ENCODE data around the gene PRELID1.

Gene PRELID1

DNA sequence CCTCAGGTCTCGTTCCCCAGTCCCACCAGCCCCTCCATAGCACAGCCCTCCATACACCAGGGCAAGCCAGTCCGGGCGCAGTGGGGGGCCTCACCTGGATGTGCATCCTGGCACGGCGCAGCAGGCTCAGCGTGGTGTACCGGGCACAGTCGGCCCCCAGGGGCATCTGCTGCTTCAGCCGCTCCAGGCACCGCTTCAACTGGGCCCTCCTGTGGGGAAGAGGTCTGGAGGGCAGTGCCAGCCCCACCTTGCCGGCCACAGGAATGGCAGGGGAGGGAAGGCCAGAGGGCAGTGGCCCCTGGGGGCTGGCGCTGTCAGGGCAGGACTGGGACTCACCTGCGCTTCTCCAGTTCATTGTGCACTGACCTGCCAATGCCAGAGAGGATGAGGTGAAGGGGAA is 6.7 kb downstream of the PRELID1 start:
- ChIA-PET POLR2A (interaction anchor here (0.6 to 1.9 kb wide), 6 partner anchors 9 to 145 kb away, joined by 3 to 13 read pairs (median 5); partner anchors contain the start of genes GRK6 and LMAN2), CTCF (interaction anchor here (0.6 to 3.0 kb wide), 18 partner anchors 9 to 200 kb away, joined by 3 to 35 read pairs (median 5); partner anchors contain the start of genes LMAN2 and PRR7)
- DNase-seq (ENCODE audit: extremely low spot score) = no peak
- TF ChIP-seq HDGF (IDR thresholded peaks at IDR 0.05; ENCODE audit: borderline replicate concordance) = no peak
- TF ChIP-seq L3MBTL2 (conservative IDR thresholded peaks at IDR 0.05) = no peak
- no peak for TF ChIP-seq FOXA1 (IDR thresholded peaks at IDR 0.05)
- no peak for TF ChIP-seq FOXM1 (IDR thresholded peaks at IDR 0.05; ENCODE audit: borderline replicate concordance)
- TF ChIP-seq SP1 (IDR thresholded peaks at IDR 0.05) = no peak

DNA sequence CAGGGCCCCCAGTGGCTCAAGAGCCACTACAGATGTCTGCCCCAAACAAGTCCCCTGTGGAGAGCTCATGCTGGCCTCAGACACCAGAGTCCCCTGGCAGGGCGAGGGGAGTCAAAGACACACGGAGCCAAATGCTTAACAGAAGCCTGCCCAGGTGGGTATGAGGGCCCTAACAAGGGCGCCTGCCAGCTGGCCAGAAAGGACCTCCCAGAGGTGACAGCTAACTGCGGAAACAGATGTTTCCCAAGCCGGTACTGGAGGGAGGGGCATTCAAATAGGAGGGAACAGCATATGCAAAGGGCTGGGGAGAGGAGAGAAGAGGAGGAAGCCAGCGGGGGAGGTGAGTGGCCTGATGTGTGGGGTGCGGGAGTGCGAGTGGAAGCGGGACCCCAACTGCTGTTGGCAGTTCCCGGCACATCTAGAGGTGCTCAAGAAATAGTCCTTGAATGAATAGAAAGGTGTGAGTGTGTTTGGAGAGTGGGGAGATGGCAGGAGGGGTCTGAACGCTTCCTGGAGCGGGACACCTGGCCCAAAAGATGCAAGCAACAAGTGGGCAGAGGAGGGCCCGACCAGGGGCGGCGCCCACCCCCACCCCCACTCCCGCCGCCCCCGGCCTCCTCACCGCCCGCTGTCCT is 7.3 kb downstream of the PRELID1 start:
- TF ChIP-seq ZNF384 (IDR thresholded peaks at IDR 0.05) = no peak
- TF ChIP-seq L3MBTL2 (conservative IDR thresholded peaks at IDR 0.05) = no peak
- no peak for TF ChIP-seq ARNT (IDR thresholded peaks at IDR 0.05)
- no peak for TF ChIP-seq FOXA1 (IDR thresholded peaks at IDR 0.05)
- no peak for TF ChIP-seq BHLHE40 (IDR thresholded peaks at IDR 0.05; ENCODE audit: borderline replicate concordance)
- TF ChIP-seq NFRKB (IDR thresholded peaks at IDR 0.05) = no peak
- TF ChIP-seq SUZ12 (IDR thresholded peaks at IDR 0.05) = no peak
- no peak for TF ChIP-seq ELF4 (IDR thresholded peaks at IDR 0.05)
- DNase-seq (ENCODE audit: extremely low spot score) = no peak
- ChIA-PET POLR2A (interaction anchor here (1.1 to 1.9 kb wide), 4 partner anchors 9 to 144 kb away, joined by 4 to 13 read pairs (median 6); partner anchors contain the start of gene LMAN2), CTCF (interaction anchor here (1.1 to 3.0 kb wide), 9 partner anchors 8 to 197 kb away, joined by 3 to 35 read pairs (median 6); partner anchors contain the start of gene PRR7)

DNA sequence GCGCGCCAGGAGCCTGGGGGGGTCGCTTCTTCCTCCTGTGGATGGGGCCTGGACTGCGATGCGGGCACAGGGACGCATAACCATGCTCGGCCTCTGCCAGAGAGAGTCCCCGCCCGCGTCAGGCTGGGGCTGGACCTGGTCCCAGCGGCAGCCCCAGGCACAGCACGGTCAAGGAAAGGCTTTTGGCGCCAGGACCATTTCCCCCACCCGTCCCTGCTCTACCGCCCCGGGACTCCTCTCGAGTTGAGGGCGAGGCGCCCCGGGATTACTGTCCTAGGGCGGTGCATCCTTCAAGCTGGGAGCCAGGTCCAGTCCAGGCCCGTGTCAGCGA is 7.8 kb downstream of the PRELID1 start:
- ChIA-PET POLR2A (interaction anchor here (1.4 to 2.3 kb wide), 3 partner anchors 8 to 79 kb away, joined by 5 to 10 read pairs (median 7); partner anchors contain the start of genes PRELID1 and RAB24), CTCF (interaction anchor here (2.4 to 3.0 kb wide), 2 partner anchors 12 to 59 kb away, joined by 10 to 35 read pairs; no protein-coding TSS in a partner anchor)
- TF ChIP-seq BHLHE40 (IDR thresholded peaks at IDR 0.05; ENCODE audit: borderline replicate concordance) = no peak
- TF ChIP-seq L3MBTL2 (conservative IDR thresholded peaks at IDR 0.05) = no peak
- no peak for TF ChIP-seq LEF1 (IDR thresholded peaks at IDR 0.05; ENCODE audit: borderline replicate concordance)
- DNase-seq (ENCODE audit: extremely low spot score) = no peak

DNA sequence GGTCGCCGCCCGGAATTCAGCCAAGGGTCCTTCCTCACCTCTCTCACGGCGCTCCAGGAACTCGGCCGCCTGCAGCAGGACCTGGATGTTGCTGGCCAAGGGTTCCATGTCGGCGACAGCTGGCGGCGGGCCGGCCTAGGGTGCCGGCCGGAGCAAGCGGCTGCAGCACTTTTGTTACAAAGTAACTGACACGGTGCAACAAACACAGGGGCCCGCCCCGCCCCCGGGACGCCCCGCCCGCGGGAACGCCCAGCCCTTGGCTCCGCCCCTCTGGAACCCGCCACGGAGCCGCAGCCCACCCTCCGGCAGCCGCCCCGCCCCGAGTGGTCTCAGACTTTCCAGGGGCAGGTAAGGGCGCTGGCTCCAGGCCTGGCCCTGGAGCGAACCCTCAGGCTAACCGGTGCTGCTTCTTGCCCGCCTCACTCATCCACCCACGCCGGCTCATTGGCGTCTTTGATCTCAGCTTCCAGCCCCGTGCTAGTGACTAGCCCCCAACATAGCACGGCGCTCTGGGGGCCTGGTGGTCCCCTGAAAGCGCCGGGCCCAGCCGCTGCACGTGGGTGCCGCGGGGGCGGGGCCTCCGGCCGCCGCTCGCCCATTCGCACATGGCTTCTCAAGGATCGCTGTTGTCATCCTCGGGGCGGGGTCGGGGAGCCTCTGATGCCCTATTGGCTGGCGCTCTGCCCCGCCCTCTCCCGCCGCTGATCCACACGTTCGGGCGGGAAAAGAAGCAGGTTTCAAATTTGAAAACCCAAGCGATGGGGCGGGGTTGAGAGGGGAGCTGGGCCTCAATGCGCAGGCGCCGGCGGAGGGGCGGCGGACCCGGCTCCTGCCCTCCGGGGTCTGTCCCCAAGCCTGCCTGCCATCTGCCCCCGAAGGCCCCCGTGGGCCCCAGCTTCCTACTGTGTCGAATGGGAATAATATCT is 8.4 kb downstream of the PRELID1 start, which contains the start of gene MXD3:
MXD3 (minus strand) TSS at position 176 of the 926 bp plus-strand sequence; CDS start at position 108, 68 bp downstream.
- peak; percentile 98 for DNase-seq (ENCODE audit: extremely low spot score)
- POLR2A ChIA-PET = interaction anchor here (0.8 to 2.3 kb wide), 15 partner anchors 9 to 281 kb away, joined by 3 to 10 read pairs (median 5); partner anchors contain the start of genes GRK6, LMAN2, PRELID1 and RAB24
- TF ChIP-seq BHLHE40 (IDR thresholded peaks at IDR 0.05; ENCODE audit: borderline replicate concordance) = no peak
- TF ChIP-seq NFRKB (IDR thresholded peaks at IDR 0.05) = no peak
- no peak for TF ChIP-seq CTBP1 (IDR thresholded peaks at IDR 0.05; ENCODE audit: borderline replicate concordance)
- no peak for TF ChIP-seq SUZ12 (IDR thresholded peaks at IDR 0.05)
- no peak for TF ChIP-seq ELF4 (IDR thresholded peaks at IDR 0.05)
- TF ChIP-seq, protein P1, sequence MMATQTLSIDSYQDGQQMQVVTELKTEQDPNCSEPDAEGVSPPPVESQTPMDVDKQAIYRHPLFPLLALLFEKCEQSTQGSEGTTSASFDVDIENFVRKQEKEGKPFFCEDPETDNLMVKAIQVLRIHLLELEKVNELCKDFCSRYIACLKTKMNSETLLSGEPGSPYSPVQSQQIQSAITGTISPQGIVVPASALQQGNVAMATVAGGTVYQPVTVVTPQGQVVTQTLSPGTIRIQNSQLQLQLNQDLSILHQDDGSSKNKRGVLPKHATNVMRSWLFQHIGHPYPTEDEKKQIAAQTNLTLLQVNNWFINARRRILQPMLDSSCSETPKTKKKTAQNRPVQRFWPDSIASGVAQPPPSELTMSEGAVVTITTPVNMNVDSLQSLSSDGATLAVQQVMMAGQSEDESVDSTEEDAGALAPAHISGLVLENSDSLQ (IDR thresholded peaks at IDR 0.05) = no peak
- TF ChIP-seq HDGF (IDR thresholded peaks at IDR 0.05; ENCODE audit: borderline replicate concordance) = no peak
- no peak; the same call in 1 of the 2 replicates for TF ChIP-seq LEF1 (IDR thresholded peaks at IDR 0.05; ENCODE audit: borderline replicate concordance)
- no peak for TF ChIP-seq TARDBP (IDR thresholded peaks at IDR 0.05)
- no peak for TF ChIP-seq ARNT (IDR thresholded peaks at IDR 0.05)
- no peak for TF ChIP-seq FOXA1 (IDR thresholded peaks at IDR 0.05)
- no peak for TF ChIP-seq ZNF384 (IDR thresholded peaks at IDR 0.05)
- peak; percentile 95 for TF ChIP-seq FOXM1 (IDR thresholded peaks at IDR 0.05; ENCODE audit: borderline replicate concordance)
- TF ChIP-seq FOXK2 (IDR thresholded peaks at IDR 0.05) = no peak
- peak; percentile 92 for TF ChIP-seq L3MBTL2 (conservative IDR thresholded peaks at IDR 0.05)
- CTCF ChIA-PET = no interaction called here

DNA sequence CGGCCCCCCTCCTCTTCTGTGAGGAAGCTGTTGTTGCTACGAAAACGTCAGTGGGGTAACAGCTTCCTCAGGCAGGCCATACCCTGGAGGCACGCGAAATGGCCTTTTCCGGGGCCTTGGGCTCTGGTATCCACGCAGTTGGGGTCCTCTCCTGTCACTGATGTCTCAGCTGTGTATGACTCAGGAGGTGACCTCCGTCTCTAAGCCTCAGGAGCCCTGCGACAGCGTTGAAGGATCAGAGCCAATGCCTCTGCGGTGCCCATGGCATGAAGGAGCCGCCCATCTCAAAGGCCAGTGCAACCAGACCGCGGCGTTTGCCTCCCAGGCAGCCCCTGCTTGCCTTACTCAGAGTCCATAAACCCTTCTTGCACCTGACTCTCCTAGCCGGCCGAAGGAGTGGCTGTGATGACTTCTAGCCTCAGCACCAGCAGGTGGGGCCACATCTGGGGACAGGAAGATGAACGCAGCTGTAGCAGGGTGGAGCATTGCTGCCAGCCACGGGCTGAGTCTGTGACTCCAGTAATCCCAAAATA is 9.1 kb downstream of the PRELID1 start:
- DNase-seq (ENCODE audit: extremely low spot score) = peak; percentile 35
- TF ChIP-seq HDGF (IDR thresholded peaks at IDR 0.05; ENCODE audit: borderline replicate concordance) (0 out of 2 replicates have a peak, but pooled peaks have one; percentile 52), ARNT (IDR thresholded peaks at IDR 0.05) (no peak)
- ChIA-PET CTCF (interaction anchor here (0.9 kb wide), 1 partner anchor 91 kb away, joined by 3 read pairs; no protein-coding TSS in a partner anchor), POLR2A (interaction anchor here (0.8 to 2.3 kb wide), 15 partner anchors 9 to 280 kb away, joined by 3 to 10 read pairs (median 5); partner anchors contain the start of genes GRK6, LMAN2, PRELID1 and RAB24)

DNA sequence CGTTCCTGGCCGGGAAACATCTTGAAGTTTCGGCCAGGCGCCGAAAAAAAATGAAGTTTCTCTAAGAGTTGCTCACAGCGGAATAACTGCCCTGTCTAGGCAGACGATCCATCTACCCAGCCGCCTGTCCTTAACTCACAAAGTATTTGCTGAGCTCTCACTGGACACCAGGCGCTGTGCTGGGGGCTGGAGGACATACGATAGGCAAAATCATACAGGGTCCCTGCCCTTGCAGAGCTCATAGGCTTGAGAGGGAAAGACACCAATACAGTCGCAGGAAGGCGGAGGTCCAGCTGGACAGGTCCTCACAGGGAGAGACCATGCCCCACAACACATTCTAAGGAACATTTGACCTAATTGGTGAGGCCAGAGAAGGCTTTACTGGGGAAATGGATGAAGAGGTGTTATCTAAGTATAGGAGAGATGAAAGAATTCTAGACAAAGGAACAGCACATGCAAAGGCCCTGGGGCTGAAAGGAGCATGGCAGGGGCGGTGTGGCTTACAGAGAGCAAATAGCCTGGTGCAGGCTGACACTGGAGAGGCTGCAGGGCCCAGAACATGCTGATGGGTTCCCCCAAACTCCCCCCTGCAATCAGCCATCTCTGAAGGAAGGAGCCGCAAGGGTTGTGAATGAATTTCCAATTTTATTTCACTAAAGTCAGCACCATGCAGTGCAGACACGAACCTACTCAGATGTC is 10.1 kb downstream of the PRELID1 start:
- ChIA-PET POLR2A (interaction anchor here (1.0 to 2.3 kb wide), 4 partner anchors 10 to 142 kb away, joined by 3 to 10 read pairs (median 5); partner anchors contain the start of genes GRK6, PRELID1 and RAB24), CTCF (interaction anchor here (0.5 to 0.9 kb wide), 2 partner anchors 90 to 843 kb away, joined by 3 read pairs; no protein-coding TSS in a partner anchor)
- DNase-seq (ENCODE audit: extremely low spot score) = no peak
- no peak for TF ChIP-seq BHLHE40 (IDR thresholded peaks at IDR 0.05; ENCODE audit: borderline replicate concordance)
- no peak for TF ChIP-seq ZNF384 (IDR thresholded peaks at IDR 0.05)
- TF ChIP-seq SUZ12 (IDR thresholded peaks at IDR 0.05) = no peak
- TF ChIP-seq FOXK2 (IDR thresholded peaks at IDR 0.05) = no peak
- TF ChIP-seq SP1 (IDR thresholded peaks at IDR 0.05) = no peak
